HepG2 (cell line): Measurements from ENCODE around the gene CDCA5. TPM values are rescaled to one million over a fixed set of nuclear protein-coding genes. Genes with fewer than 3 reads are reported as not detected.
A peak's percentile ranks its signal among the peaks of the same experiment; 100 is the strongest.

Source experiments
- KDM5B ChIP-seq: sonication (generic); formaldehyde crosslinking; IDR thresholded peaks from 2 replicates; pipeline ENCODE4 v1.4.0; 2020; ENCODE audit warnings: missing genetic modification reagents, mild to moderate bottlenecking, borderline replicate concordance
- MEIS2 ChIP-seq: sonication (generic); formaldehyde crosslinking; IDR thresholded peaks from 2 replicates; pipeline ENCODE4 v1.9.0; 2021; ENCODE audit warnings: mild to moderate bottlenecking, missing genetic modification reagents
- NFATC3 ChIP-seq: sonication (generic); formaldehyde crosslinking; IDR thresholded peaks from 2 replicates; pipeline ENCODE4 v1.5.1; 2020; ENCODE audit warnings: mild to moderate bottlenecking, missing genetic modification reagents
- NFE2L1 ChIP-seq: sonication (generic); formaldehyde crosslinking; IDR thresholded peaks from 2 replicates; pipeline ENCODE4 v1.4.0; 2020; ENCODE audit warnings: missing genetic modification reagents, mild to moderate bottlenecking, borderline replicate concordance
- NFIB ChIP-seq: sonication (generic); formaldehyde crosslinking; IDR thresholded peaks from 2 replicates; pipeline ENCODE4 v1.9.0; 2021; ENCODE audit warnings: missing genetic modification reagents, mild to moderate bottlenecking, borderline replicate concordance
- RAD21 ChIP-seq: fragments of 450-650 bp; formaldehyde crosslinking; IDR thresholded peaks from 2 replicates; pipeline ENCODE4 v1.5.0; 2020; ENCODE audit warnings: mild to moderate bottlenecking
- TFAP4 ChIP-seq: sonication (generic); IDR thresholded peaks from 2 replicates; pipeline ENCODE4 v1.6.1; 2016; ENCODE audit warnings: low read depth, borderline replicate concordance
- YEATS4 ChIP-seq: sonication (generic); formaldehyde crosslinking; IDR thresholded peaks from 2 replicates; pipeline ENCODE4 v1.4.0; 2020; ENCODE audit warnings: missing genetic modification reagents, borderline replicate concordance
- ZFX ChIP-seq: sonication (generic); formaldehyde crosslinking; IDR thresholded peaks from 2 replicates; pipeline ENCODE4 v1.4.0; 2020; ENCODE audit warnings: mild to moderate bottlenecking, low read depth, missing genetic modification reagents, moderate library complexity
- ZNF160 ChIP-seq: sonication (generic); formaldehyde crosslinking; IDR thresholded peaks from 2 replicates; pipeline ENCODE4 v1.8.0; 2022; ENCODE audit warnings: mild to moderate bottlenecking, inconsistent platforms, missing genetic modification reagents
- ZNF280B ChIP-seq: sonication (generic); formaldehyde crosslinking; IDR thresholded peaks from 2 replicates; pipeline ENCODE4 v1.5.0; 2020; ENCODE audit warnings: missing genetic modification reagents, mild to moderate bottlenecking, borderline replicate concordance
- ZNF567 ChIP-seq: sonication (generic); formaldehyde crosslinking; IDR thresholded peaks from 2 replicates; pipeline ENCODE4 v1.8.1; 2023; ENCODE audit warnings: mild to moderate bottlenecking, missing genetic modification reagents, borderline replicate concordance
- ZNF589 ChIP-seq: sonication (generic); formaldehyde crosslinking; conservative IDR thresholded peaks from 2 replicates; pipeline ENCODE4 v1.8.0; 2022; ENCODE audit warnings: mild to moderate bottlenecking, moderate library complexity, missing genetic modification reagents
- ZNF605 ChIP-seq: sonication (generic); formaldehyde crosslinking; IDR thresholded peaks from 2 replicates; pipeline ENCODE4 v1.8.0; 2022; ENCODE audit warnings: mild to moderate bottlenecking, missing genetic modification reagents
- polyA plus RNA-seq, 8 experiments: library from polyadenylated mRNA; depleted of rRNA in 3 of 8; stranded (reverse) in 7 of 8; unstranded in 1 of 8; fragments of >200 nt; fragmentation: Illumina TruSeq in 4 of 8; extraction: Trizol in 4 of 8; gene quantifications; 2 replicates each; pipeline versions ENCODE4 v1.2.1 to v1.2.3, GENCODE V29; 2011 to 2016; ENCODE audit warnings: low read depth in 4 of 8, missing spikeins in 1 of 8, mixed read lengths in 1 of 8; ENCODE audit not compliant: insufficient read depth in 1 of 8
- total RNA-seq, 5 experiments: library from RNA; depleted of rRNA; stranded (reverse); fragments of >200 nt; fragmentation: Illumina TruSeq; extraction: Trizol; gene quantifications; 2 replicates each; pipeline ENCODE4 v1.2.3, GENCODE V29; 2016; ENCODE audit warnings: low read depth in 1 of 5
- TF ChIP-seq, protein P1 (sequence below): sonication (generic); formaldehyde crosslinking; IDR thresholded peaks from 2 replicates; pipeline ENCODE4 v1.5.1; 2020; ENCODE audit warnings: missing genetic modification reagents, mild to moderate bottlenecking, borderline replicate concordance
- TF ChIP-seq, protein P2 (sequence below): sonication (generic); formaldehyde crosslinking; IDR thresholded peaks from 2 replicates; pipeline ENCODE4 v1.5.0; 2020; ENCODE audit warnings: mild to moderate bottlenecking, missing genetic modification reagents, borderline replicate concordance

The CDCA5 gene
- total and polyA plus RNA-seq, 2 of the 13 experiments (the other 11 are each of a cell fraction or from before 2014, with no cell fraction given) = 13.5 to 50.6 TPM

DNA sequence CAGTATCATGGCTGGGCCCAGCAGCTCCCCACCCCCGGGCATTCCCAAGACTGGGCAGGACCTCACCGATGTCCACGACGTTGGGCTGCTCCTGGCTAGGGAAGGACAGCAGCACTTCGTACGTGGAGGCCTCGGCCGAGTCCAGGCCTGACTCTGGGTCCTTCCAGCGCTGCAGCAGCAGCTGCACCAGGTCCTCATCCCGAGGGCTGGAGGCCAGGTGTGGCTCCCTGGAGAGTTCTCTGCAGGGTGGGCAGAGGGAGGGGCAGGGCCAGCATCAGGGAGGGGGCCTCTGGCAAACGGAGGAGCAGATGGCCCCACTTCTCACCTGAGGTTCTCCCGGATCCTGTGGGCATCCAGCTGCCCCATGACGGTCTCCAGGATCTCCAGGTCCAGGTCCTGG lies 25.8 kb downstream of the CDCA5 start (continued):
- no peak for TF ChIP-seq ZNF280B (CRISPR knock-in tag)
- no peak for TF ChIP-seq NFE2L1
- no peak for TF ChIP-seq ZNF589
- 0 out of 2 replicates have a peak, but pooled peaks have one; percentile 13 for TF ChIP-seq YEATS4 (CRISPR knock-in tag)
- peak; percentile 50; the same call in 1 of the 2 replicates for TF ChIP-seq MEIS2 (CRISPR knock-in tag)
- TF ChIP-seq TFAP4 = no peak
- peak; percentile 17; the same call in 1 of the 2 replicates for TF ChIP-seq RAD21 (CRISPR knock-in tag)
- TF ChIP-seq ZNF605 (CRISPR knock-in tag) = no peak
- TF ChIP-seq ZNF567 (CRISPR knock-in tag) = no peak
- 0 out of 2 replicates have a peak, but pooled peaks have one; percentile 40 for TF ChIP-seq KDM5B (CRISPR knock-in tag)
- no peak for TF ChIP-seq NFATC3
- TF ChIP-seq, protein P1, sequence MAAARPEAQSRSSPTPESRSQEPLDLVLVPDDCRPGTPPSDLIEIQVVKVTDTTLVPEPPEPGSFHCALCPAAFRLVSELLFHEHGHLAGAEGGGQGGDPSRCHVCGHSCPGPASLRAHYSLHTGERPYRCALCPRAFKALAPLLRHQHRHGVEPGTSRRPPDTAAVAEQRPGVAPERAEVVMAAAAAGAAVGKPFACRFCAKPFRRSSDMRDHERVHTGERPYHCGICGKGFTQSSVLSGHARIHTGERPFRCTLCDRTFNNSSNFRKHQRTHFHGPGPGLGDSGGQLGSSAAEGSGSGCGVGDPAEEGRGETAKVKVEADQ (CRISPR knock-in tag) = 0 out of 2 replicates have a peak, but pooled peaks have one; percentile 16
- TF ChIP-seq ZNF160 (CRISPR knock-in tag) = 0 out of 2 replicates have a peak, but pooled peaks have one; percentile 72
- TF ChIP-seq NFIB = no peak
- TF ChIP-seq ZFX (CRISPR knock-in tag) = peak; percentile 72; the same call in 1 of the 2 replicates
- TF ChIP-seq, protein P2, sequence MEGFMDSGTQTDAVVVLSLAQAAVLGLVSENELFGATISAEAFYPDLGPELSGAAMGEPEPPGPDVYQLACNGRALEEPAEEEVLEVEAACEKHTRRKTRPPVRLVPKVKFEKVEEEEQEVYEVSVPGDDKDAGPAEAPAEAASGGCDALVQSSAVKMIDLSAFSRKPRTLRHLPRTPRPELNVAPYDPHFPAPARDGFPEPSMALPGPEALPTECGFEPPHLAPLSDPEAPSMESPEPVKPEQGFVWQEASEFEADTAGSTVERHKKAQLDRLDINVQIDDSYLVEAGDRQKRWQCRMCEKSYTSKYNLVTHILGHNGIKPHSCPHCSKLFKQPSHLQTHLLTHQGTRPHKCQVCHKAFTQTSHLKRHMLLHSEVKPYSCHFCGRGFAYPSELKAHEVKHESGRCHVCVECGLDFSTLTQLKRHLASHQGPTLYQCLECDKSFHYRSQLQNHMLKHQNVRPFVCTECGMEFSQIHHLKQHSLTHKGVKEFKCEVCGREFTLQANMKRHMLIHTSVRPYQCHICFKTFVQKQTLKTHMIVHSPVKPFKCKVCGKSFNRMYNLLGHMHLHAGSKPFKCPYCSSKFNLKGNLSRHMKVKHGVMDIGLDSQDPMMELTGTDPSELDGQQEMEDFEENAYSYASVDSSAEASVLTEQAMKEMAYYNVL = peak; percentile 42; the same call in 1 of the 2 replicates
